ENCODE measurements around the gene SLC37A1. TPM values are rescaled to one million over a fixed set of nuclear protein-coding genes. Genes with fewer than 3 reads are reported as not detected.
"Not testable (repeated sequence)": the region's sequence is repeated elsewhere in the genome, so short reads cannot be mapped to it uniquely, and the experiment has no call there.

The SLC37A1 gene
- polyA plus RNA-seq, 12 donors = 2.2 to 8.2 (median 2.9) TPM; not detected in 1

DNA sequence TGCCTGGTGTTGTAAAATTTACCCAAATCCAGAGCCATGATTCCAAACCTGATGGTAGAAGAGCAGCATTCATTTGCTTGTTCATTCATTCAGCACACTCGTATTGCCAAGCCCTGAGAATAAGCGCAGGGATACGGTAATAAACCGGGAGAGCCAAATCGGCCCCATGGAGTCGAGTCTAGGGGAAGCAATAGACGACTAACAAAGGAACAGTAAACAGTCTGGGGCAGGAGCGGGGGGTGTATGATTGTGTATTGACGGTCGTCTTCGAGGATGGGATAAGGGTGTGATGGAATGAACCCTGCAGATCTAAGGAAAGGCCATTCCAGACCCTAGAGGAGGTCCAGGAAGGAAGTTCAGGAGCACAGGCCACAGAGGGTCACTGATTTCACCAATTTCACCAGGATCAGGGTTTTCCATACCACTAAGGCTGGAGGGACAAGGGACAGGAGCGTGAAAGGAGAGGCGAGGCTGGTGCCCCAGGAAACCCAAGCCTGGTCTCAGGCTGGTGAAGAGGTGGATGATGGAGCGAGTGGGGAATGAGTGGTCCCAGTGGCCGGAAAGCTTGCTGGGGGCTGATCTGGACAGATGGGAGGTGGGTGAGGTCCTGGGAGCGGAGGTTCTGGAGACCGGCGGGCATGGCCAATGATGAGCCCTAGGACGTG, 78.6 kb downstream of the SLC37A1 start:
- DNase-seq = no peak

GRCh38 chr21:42593007-42593814, 79.6 kb downstream of the SLC37A1 start:
- DNase-seq = peak; percentile 74

GRCh38 chr21:42594616-42595282, 81.1 kb downstream of the SLC37A1 start:
- DNase-seq = no peak

DNA sequence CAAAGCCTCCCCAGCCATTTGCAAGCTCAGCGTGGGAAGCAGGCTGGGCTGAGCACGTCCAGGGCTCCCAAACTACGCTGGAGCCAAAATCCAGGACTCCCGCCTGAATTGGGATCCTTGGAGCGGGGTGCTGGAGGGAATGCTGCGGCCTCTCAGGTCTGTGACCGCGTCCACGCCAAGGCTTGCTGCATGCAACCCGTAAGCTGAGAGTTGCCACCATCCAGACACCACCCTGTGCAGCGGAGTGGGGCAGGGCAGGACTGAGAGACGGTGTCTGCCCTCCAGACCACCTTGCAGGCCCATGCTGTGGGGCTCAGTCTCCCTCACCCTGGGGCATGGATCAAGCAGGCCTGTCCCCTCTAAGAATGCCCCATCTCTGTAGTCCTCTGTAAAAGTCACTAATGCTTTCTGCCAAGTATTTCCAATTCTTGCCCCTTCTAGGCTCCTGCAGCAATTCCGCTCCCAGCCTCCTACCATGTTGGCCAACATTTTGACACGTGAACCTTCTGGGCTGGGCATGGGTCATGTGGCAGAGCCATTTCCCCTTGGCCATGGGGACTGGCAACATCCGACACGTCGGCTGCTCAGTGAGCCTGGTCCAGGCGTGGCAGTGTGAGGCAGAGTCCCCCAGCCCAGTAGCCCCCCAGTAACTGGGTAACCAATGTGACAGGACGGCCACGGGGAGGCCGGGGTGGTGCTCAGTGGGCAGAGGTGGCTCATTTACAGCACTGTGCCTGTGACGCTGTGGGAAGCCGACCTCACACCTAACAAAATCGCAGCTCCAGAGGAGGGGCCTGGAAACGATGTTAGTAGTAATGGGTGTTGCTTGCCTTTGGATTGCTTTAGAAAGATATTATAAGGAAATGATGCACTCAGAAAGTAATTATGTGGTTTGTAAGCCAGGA, 81.9 kb downstream of the SLC37A1 start:
- DNase-seq = no peak

- DNase-seq = no peak
Measured at GRCh38 chr21:42596657-42597056, 83.0 kb downstream of the SLC37A1 start.

- DNase-seq = no peak
Measured at GRCh38 chr21:42597487-42598158, 84.0 kb downstream of the SLC37A1 start.

GRCh38 chr21:42598159-42598735, 84.6 kb downstream of the SLC37A1 start:
- DNase-seq = no peak

GRCh38 chr21:42599486-42599885, 85.8 kb downstream of the SLC37A1 start:
- DNase-seq = no peak

GRCh38 chr21:42599962-42600361, 86.3 kb downstream of the SLC37A1 start:
- DNase-seq = no peak

DNA sequence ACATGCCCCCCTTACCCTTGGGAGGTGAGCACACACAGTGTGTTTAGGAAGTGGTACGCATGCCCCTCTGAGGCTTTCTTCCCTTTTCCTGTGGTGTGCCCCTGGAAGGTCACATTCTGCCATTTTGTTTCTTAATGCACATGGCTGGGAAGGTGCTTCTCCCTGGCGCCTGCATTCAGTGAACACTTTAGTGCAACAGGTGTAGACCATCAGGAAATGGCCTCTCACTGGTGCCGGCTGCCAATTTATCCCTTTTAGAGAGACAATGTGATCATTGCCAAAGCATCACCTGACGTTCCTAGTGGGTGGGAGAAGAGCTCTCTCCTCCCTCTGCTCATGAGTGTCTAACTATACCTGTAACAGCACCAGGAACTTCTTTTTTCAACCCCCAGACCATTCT, 88.0 kb downstream of the SLC37A1 start:
- no peak for DNase-seq

DNA sequence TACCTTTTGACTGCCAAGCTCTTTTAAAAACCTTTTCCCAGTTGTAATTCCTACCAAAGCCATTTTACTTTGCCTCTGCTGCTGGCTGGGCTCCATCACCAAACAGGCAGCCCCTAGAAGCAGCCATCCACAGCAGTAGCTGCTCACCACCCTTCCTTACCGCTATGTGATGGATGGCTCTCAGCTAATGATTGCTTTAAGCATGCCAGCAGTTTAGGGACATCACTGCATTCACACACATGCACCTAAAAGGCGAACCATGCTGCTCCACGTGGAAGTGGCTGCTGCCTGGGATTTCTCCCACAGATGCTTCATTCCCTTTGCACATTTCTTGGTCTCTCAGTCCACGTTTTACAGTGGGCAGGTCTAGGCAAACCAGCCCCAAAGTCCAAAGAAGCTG, 93.5 kb downstream of the SLC37A1 start:
- DNase-seq = no peak

DNA sequence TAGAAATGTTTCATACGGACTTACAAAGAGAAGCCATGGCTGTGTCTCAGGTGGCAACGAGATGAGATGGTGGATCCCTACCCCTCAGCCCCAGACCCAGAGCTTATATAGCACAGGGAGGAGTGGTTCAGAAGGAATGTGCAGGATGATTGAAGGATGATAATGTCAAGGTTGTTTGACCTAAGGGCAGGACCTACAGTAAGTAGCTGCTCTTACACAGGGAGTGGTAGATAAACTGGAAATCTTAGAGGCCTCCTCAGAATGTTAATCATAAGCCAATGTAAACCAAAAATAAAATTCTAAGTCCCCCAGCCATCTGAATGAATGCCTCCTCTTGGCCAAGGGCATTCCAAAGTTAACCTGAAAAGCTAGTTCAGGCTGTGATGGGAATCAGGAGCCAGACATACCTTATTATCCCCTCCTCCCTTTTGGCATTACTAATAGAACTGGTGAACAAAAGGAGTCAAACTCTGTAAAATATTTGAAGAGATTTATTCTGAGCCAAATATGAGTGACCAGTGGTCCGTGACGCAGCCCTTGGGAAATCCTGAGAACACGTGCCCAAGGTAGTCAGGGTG, 94.0 kb downstream of the SLC37A1 start:
- no peak for DNase-seq

DNA sequence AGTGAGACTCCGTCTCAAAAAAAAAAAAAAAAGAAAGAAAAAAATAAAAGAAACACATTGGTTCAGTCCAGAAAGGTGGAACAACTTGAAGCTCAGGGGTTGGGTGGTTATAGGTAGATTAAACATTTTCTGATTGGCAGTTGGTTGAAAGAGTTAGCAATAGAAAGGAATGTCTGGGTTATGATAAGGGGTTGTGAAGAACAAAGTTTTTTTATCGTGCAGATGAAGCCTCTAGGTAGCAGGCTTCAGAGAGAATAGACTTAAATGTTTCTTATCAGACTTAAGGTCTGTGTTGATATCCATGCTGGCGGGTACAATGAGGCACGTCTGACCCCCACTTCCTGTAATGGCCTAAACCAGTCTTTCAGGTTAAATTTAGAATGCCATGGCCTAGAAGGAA, 94.8 kb downstream of the SLC37A1 start:
- no peak for DNase-seq

DNA sequence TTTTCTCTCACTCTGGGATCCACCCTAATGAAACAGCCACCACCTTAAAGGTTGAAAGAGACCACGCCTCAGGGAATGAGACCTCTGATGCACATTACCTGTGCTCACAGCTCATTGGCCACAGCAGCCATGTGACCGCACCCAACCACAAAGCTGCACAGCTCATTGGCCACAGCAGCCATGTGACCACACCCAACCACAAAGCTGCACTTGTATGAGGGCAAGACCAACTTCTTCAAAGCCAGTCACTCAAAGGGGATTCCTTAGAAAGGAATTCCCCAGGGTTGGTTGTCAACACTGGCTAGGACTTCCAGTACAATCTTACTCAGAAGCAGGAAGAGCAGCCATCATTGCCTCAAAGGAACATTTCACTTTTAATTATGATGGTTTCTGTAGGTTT, 96.2 kb downstream of the SLC37A1 start:
- DNase-seq = no peak

DNA sequence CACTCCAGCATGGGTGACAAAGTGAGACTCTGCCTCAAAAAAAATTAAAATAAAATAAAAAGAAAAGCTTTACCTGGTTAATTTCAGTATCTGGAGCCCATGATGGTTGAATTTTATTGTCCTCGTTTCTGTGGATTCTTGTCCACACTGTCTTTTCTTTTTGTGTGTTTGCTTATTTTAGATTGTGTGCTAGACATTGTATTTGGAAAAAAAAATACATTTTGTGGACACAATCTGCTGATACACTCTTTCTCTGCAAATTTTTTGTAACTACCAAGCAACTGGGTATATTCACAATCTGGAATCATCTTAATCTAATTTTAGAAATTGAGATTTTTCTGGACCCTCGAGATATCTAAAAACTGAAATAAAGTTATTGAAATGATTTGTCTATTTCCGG, 98.2 kb downstream of the SLC37A1 start:
- no peak for DNase-seq

DNA sequence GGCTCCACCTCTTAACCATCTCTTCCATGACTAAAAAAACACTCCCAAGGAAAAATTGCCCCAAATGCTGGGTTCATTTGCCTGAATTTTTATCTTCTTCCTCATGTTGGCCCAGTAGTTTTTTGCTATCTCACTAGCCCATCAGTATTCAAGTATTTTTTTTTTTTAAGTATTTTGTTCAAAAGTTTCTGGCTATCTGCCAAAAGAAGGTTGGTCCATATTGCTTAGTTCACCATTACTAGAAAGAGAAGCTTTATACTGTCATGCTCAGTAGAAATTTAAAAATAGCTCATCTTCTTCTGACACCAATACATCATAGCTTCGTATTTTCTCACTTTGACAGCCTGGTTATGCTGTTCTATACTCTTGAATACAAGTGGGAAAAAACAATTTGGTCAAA, 98.7 kb downstream of the SLC37A1 start:
- no peak for DNase-seq

- DNase-seq = no peak
Measured at GRCh38 chr21:42613756-42614155, 100.1 kb downstream of the SLC37A1 start.

GRCh38 chr21:42614396-42614795, 100.7 kb downstream of the SLC37A1 start:
- DNase-seq = no peak

GRCh38 chr21:42614811-42615351, 101.2 kb downstream of the SLC37A1 start:
- no peak for DNase-seq

DNA sequence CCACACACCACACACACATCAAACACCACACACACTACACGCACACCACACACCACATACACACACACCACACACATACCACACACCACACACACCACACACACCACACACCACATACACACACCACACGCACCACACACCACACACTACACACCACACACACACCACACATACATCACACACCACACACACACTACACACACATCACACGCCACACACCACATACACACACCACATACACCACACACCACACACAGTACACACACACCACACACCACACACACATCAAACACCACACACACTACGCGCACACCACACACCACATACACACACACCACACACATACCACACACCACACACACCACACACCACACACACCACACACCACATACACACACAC, 101.7 kb downstream of the SLC37A1 start:
- DNase-seq = not testable (repeated sequence)

Data from muscle of arm (tissue), 12 donors.